ENCODE data around the gene ZNF547.
"Not testable (repeated sequence)": the region's sequence is repeated elsewhere in the genome, so short reads cannot be mapped to it uniquely, and the experiment has no call there.

The ZNF547 gene

DNA sequence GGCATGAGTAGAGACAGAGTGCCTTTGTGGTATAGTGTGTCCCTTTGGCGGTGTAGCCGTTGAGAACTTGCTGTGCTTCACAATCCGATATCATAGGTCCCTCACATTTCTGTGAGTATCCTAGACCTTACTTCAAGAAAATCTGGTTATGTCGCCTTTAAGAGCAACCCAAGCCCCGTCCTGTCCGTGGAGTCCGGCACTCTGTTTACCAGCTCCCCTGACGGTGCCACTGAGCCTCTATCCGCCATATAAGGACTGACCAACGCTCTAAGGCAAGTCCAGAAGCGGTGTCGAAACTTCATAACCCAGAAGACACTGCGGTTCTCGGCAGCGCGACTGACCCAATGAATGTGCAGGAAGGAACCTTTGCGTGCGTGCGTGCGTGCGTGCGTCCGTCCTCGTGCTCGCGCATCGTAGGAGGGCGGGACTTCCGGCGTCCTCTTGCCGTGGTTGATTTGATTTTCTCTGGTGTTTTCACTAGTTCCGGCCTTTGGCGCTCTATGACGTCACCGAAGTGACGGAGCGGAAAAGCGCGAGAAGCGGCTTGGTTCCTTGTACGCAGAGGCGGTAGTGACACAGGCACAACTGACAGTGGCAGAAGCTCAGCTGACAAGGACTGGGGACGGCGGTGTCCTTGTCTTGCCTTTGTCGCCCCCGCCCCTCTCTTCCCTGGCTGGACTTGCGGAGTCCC is at the start of gene ZNF547, which contains the start of gene TRAPPC2B:
Gene ZNF547, plus strand, starts transcription at position 555 of the 691 bp plus-strand sequence. CDS start 5,005 bp downstream, outside the sequence.
Gene TRAPPC2B, plus strand, starts transcription at position 555 of the 691 bp plus-strand sequence. CDS start 1,283 bp downstream, outside the sequence.
- DNase-seq = peak; percentile 97

- DNase-seq = no peak
These were observed 49.2 kb upstream of the ZNF547 start for GRCh38 chr19:57314146-57314545.

GRCh38 chr19:57317503-57317902 is 45.8 kb upstream of the ZNF547 start:
- DNase-seq = no peak

DNA sequence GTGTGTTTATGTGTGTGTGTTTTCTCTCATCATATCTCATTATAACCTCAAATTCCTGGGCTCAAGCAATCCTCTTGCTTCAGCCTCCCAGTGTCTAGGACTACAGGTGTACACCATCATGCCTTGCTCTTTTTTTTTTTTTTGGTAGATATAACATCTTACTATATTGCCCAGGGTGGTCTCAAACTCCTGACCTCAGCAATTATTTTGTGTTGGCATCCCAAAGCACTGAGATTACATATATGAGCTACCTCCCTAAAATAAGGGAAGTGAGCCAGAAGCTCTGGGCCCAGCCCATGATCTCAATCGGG is 43.5 kb upstream of the ZNF547 start:
- no peak for DNase-seq

- DNase-seq = peak; percentile 89
These were observed 42.9 kb upstream of the ZNF547 start, which contains the start of gene ZNF543 for GRCh38 chr19:57320180-57321084. TSS of gene ZNF543 (plus strand) at chr19:57320472. CDS start at chr19:57320854, 382 bp downstream.

- no peak for DNase-seq
These were observed 42.2 kb upstream of the ZNF547 start for GRCh38 chr19:57321116-57321515.

- DNase-seq = no peak
These were observed 41.6 kb upstream of the ZNF547 start for GRCh38 chr19:57321751-57322150.

DNA sequence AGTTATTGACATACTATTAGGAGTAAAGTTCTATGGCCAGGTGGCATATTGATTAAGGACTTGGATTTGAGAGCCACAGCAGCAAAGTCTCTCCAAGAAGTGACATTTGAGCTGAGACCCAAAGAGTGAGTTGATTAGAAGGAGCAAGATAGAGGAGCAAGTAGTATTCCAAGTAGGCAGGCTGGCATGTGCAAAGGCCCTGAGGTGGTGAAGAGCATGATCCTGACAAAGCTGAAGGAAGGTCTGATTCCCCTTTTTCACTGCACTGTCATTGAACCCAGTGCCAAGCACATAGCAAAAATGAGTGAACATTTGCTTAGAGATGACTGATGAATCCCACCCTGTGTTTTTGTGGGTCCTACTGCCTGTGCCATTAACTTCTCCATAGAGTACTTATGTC is 38.4 kb upstream of the ZNF547 start:
- no peak for DNase-seq

- no peak for DNase-seq
These were observed 35.4 kb upstream of the ZNF547 start for GRCh38 chr19:57327993-57328392.

GRCh38 chr19:57334191-57334590 is 29.2 kb upstream of the ZNF547 start:
- DNase-seq = no peak

GRCh38 chr19:57338877-57339276 is 24.5 kb upstream of the ZNF547 start:
- DNase-seq = no peak

DNA sequence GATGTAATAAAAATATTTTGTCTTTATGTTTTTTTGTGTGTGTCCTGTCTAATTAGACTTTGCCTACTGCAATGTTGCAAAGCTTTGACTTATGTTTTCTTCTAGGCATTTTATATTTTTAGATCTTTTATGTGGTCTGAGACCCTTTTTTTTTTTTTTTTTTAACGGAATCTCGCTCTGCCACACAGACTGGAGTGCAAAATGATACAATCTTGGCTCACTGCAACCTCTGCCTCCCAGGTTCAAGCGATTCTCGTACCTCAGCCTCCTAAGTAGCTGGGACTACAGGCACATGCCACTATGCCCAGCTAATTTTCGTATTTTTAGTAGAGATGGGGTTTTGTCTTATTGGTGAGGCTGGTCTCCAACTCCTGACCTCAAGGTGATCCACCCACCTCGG is 20.8 kb upstream of the ZNF547 start:
- no peak for DNase-seq

DNA sequence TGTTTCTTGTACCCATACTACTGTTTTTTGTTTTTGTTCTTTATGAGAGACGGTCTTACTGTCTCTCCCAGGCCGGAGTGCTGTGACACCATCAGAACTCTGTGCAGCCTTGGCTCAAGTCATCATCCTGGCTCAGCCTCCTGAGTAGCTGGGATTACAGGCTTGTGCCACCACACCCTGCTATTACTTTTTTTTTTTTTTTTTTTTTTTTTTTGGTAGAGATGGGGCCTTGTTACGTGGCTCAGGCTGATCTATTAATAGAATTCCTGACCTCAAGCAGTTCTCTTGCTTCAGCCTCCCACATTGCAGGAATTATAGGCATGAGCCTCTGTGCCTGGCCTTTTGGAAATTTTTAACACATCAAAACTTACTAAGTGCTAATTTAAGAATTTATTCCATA is 15.2 kb upstream of the ZNF547 start:
- DNase-seq = no peak

DNA sequence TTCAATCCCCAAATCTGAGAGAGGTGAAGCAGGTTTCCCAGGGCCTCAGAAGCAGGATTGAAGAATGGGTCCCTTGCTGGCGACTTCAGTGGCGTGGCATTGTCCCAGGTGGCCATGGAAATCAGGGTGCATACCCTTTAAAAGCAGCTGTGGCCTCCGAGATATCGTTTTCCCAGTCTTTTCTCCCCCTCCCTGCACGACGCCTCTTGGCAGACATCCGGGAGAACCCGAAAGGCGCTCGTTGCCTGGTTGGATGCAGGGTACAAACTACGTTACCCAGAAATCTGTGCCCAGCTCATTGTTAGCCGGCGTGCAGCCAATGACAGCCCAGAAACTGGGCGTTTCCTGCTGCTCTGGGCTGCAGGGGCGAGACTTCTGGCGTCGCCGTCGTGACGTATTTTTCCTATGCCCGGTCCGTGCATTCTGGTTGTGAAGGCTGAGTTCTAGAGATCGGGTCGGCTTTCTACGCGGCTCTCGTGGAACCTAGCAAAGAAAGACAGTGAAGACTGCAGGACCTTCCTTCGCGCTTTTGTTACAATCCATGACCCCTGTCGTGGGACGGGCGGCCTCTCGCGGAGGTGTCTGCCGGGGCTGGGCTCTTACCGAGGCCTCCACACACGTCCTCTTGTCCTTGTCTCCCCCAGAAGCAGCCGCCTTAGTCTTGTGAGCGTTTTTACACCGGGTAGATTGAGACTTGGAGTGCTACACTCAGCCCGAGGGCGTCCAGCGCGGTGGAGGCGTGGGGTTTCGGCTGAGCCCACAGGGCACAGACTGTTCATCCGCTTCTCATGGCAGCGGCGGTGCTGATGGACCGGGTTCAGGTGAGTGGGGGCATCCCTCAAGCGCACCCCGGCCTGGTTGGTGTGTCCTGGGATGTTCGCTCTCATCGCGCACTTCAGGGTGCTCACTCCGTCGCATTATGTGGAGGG is 12.2 kb upstream of the ZNF547 start, which contains the start of gene ZNF304:
Gene ZNF304, plus strand, starts transcription at position 395 of the 929 bp plus-strand sequence. Its CDS starts 394 bp downstream, at position 789.
- peak; percentile 92 for DNase-seq

DNA sequence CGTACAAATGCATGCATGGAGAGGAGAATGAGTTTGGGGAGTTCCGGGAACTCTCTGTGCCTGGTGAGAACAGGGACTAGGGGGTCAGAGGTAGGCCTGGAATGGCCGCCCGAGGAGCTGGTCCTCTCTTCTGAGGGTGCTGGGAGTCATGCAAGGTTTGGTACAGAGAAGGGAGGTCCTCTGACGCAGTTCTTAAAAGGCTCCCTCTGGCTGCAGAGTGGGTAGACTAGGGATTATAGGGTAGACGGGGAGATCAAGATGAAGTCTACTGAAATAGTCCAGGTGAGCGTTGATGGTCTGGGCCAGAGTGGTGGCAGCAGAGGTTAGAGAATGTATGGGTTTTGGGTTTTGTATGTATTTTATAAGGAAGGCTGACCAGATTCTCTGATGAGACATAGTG is 11.5 kb upstream of the ZNF547 start:
- DNase-seq = no peak

GRCh38 chr19:57355916-57356315 is 7.4 kb upstream of the ZNF547 start:
- no peak for DNase-seq

DNA sequence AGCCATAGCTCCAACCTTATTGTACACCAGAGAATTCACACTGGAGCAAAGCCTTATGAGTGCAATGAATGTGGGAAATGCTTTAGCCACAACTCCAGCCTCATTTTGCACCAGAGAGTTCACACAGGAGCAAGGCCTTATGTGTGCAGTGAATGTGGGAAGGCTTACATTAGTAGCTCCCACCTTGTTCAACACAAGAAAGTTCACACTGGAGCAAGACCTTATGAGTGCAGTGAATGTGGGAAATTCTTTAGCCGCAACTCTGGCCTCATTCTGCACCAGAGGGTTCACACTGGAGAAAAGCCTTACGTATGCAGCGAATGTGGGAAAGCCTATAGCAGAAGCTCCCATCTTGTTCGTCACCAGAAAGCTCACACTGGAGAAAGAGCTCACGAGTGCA is 5.9 kb upstream of the ZNF547 start:
- DNase-seq = no peak

DNA sequence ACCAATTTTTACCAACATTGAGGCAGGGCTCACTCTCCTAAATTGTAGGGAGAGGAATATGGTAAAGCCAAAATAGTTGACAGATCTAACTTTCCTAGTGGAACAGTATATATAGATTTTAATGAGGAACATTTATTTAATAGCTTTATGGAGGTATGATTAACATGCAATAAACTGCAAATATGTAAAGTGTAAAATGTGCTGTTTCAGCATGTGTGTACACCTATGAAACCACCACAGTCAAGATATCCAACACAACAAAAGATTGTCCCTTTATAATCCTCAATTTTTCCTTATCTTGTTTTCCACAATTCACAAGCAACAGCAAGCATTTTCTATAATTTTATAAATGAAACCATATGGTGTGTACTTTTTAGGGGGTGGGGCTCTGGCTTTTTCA is 4.1 kb upstream of the ZNF547 start:
- no peak for DNase-seq

- no peak for DNase-seq
These were observed 932 bp upstream of the ZNF547 start for GRCh38 chr19:57362419-57362818.

- DNase-seq = no peak
These were observed 384 bp downstream of the ZNF547 start for GRCh38 chr19:57363688-57364181.

GRCh38 chr19:57366776-57367175 is 3.4 kb downstream of the ZNF547 start:
- DNase-seq = no peak

DNA sequence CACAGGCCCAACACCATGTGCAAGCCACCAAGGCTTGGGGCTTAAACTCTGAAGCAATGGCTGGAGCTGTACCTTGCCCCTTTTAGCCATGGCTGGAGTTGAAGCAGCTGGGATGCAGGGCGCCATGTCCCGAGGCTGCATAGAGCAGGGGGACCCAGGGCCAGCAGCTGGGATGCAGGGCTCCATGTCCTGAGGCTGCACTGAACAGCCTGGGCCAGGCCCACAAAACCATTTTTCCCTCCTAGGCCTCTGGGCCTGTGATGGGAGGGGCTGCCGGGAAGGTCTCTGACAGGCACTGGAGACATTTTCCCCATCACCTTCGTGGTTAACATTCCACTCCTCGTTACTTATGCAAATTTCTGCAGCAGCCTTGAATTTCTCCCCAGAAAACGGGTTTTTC is 10.8 kb downstream of the ZNF547 start:
- no peak for DNase-seq

- not testable (repeated sequence) for DNase-seq
These were observed 11.3 kb downstream of the ZNF547 start for GRCh38 chr19:57374647-57375046.

Measured in DMS79 treated with DMSO at 0.1 percent for 48 hours (cell line).